DMS114 treated with DMSO at 0.1 percent for 48 hours (cell line): ENCODE data around the gene EXOC6B.

Source experiments
- DNase-seq: peaks from one replicate; lab custom pipeline; 2025; ENCODE audit not compliant: unreplicated experiment; lab: John Stamatoyannopoulos, UW

Gene EXOC6B

DNA sequence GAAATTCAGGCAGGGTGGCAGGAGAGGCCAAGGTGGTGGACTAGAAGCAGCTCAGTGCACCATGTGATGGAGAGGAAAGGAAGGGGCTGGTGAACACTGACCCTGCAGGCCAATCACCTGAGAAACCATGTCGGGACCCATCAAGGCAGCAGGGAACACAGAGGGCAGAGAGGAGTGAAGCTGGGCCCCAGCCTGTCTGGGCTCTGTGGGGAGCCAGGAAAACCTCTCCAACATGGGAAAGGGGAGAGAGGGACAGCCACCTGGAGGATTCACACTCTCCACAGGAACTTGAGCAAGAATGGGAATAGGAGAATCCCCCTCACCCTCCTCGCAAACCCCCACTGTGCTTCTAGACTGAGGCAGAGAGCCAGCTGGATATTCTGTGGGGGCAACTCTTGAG lies 592.6 kb downstream of the EXOC6B start:
- no peak for DNase-seq

DNA sequence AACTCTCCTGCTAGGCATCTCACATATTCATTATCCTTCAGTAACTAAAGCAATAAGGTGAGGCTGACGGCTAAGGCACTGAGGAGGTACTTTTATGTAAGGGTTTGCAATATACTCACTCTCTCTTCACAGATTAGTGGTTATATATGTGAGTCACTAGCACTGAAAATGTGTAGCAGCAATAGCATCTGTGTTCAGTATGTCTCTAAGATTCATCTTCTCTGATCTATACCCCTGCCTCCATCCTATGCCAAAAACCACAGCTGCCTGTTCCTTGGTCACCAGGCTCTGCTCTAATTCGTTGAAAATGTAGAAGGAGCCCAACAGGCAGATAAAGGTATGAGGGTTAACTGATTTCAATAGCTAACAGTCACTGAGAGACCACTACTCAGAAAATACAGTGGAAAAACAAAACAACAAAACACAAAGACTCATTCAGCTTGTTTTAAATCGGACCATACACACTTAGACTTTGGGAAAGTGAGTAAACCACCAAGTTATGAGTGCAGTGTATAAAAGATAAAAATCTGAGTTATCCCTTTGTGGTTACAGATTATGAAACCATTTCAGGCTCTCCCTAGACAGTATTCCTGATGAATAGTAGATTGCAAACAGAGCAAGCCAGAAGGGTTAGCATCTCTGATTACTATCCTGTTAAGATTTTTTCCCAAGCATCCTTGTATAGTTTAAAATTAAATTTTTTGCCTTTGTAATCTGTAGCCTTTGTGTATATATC lies 602.8 kb downstream of the EXOC6B start:
- no peak for DNase-seq

- no peak for DNase-seq
Observed at GRCh38 chr2:72220170-72220569, 605.7 kb downstream of the EXOC6B start.

DNA sequence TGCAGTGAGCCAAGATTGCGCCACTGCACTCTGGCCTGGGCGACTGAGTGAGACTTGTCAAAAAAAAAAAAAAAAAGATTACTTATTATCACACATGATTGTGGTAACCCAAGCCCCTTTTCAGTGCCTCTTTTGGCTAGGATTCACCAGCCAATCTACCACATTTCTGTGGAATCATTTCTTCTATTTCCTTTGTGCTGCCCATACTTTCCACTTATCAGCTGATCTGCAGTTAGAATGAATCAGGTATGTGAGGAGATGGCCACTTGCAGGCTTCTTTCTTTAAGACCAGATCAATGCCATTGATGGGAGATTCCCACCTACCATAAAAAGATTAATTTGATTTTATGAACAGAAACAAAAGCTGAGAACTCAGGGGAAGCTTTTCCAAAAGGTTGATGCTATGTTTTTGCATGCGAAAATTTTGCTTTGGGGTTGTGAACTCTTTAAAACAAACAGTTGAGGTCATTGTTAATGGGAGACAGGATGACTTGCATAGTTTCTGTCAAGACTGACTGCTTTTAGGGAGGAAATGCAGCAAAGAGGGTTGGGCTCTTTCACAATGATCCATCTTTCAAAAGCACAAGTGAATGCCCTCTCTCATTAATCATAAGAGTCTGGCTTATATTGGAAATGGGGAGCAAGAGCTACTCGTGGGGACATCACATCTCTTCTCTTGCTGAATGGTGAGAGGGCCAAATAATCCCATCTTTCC lies 611.2 kb downstream of the EXOC6B start:
- no peak for DNase-seq

DNA sequence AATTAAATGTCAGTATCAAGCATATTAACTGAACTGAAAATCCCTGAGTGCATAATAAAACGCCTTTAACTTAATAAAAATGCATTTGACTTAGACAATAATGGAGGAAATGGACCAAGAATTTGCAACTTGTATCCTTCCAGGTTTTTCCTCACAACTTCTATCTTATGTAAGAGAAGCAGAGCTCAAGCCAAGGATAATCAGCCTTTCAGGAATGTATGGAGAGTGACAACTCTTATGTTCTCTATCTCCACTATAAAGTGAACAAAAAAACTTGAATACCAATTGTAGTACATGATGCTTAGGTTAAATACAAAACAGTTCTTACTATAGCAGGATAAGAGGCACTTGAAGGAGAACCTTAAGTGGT lies 613.4 kb downstream of the EXOC6B start:
- no peak for DNase-seq

DNA sequence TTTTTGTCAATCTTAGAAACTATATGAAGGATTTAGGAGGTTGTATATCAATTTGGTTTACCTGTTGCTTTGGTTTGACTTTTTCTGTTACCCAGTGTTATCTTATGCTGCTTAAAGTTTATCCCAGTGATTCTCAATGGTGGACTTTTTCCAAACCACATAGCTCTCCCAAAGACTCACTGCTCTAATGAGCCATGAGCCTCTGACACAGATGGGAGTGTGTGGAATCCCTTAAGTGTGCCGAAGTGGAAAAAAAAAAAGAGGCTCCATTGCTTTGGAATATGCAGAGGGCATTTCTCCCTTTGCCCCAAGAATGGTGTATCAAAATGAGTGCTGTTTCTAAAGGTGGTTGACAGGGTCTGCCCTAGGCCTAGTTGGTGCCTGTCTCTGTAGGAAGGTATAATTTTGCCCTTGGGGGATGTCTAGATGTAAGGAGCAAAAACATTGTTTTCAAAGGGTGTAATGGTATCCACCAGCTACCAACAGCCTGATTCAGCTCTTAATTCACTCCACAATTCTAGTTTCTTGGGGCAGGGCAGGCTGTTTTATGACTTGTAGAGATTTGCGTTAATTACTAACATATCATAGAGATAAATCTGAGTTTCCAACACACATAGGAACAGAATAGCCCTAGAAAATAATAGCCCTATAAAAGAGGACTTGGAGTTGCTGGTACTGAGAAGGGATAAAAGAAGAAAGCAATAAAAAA lies 613.9 kb downstream of the EXOC6B start:
- no peak for DNase-seq

DNA sequence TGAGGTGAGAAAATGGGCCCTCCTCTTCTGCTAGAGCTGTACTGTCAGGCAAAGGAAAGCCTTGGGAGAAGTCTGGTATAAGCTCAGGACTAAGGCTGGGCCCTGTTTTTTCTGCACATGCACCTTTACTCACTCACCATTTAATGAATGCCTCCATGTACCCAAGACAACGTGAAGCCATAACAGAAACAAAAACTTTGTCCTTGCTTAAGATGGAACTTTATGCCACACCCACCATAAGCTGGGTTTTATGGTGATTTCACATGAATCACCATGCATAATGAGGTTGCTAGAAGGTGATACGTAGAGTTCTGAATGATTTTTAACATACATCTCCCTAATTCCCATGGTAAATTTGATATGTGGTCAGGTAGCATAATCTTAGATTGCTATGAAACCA lies 614.5 kb downstream of the EXOC6B start:
- DNase-seq = no peak

DNA sequence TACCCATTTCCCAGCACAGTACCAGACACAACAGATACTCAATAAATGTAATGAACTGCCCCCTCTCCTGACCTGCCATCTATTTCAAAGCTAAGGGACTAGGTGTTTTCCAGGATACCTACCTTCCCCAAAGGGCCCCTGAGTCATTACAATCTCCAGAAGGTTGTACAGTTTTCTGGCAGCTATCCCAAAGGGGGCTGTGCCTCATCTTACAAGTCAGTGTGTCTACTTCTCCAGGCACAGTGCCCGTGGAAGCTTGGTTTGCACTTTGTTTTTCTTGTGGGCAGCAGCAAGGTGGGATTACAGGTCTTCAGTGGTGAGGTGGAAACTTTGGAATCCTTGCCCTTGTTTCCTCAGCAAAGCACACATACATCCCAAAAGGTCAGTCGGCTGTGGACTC lies 615.4 kb downstream of the EXOC6B start:
- no peak for DNase-seq

DNA sequence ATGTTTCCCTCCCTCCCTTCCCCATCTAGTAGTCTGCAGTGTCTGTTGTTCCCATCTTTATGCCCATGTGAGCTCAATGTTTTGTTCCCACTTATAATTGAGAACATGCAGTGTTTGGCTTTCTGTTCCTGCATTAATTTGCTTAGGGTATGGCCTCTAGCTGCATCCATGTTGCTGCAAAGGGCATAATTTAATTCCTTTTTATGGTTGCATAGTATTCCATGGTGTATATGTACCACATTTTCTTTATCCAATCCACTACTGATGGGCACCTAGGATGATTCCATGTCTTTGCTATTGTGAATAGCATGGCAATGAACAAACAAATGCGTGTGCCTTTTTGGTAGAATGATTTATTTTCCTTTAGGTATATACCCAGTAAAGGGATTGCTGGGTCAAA lies 617.6 kb downstream of the EXOC6B start:
- DNase-seq = no peak

DNA sequence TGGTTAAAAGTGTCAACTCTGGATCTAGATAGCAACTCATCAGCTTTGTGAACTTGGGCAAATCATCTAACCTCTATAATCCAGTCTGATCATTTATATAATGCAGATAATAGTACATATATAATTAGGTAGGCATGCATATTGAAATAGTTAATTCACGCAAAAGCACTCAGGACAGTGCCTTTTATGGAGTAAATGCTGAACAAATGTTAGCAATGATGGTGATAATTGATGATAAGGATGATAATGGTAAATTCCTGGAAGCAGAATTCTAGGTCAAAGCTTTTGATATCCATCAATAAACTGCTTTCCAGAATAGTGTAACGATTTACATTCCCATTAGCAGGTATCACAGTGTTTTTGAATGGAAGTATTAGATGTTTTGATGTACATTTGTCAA lies 618.5 kb downstream of the EXOC6B start:
- no peak for DNase-seq

DNA sequence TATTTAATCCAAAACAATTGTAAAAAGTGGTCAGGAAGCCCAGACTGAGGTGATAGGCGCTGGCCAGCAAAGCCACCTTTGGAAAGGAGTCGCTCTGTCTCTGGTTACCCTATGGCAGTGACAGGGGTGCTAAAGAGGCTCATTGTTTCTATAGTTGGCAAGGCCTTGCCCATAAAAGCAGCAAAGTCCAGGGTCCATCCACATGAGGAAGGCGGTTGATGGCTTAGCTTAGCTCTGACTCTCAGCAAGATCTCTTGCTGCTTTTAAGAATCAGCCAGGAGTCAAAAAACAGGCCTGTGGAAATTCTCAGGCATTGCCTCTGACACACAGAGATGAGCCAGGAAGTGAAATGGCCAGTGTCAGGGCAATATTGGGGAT lies 620.3 kb downstream of the EXOC6B start:
- no peak for DNase-seq

- DNase-seq = no peak
Observed at GRCh38 chr2:72204786-72205503, 620.9 kb downstream of the EXOC6B start.

- DNase-seq = no peak
Observed at GRCh38 chr2:72204156-72204785, 621.6 kb downstream of the EXOC6B start.

GRCh38 chr2:72198532-72199241 lies 627.1 kb downstream of the EXOC6B start:
- no peak for DNase-seq

- DNase-seq = no peak
Observed at GRCh38 chr2:72193723-72194122, 632.1 kb downstream of the EXOC6B start.

- no peak for DNase-seq
Observed at GRCh38 chr2:72191441-72191840, 634.4 kb downstream of the EXOC6B start.

DNA sequence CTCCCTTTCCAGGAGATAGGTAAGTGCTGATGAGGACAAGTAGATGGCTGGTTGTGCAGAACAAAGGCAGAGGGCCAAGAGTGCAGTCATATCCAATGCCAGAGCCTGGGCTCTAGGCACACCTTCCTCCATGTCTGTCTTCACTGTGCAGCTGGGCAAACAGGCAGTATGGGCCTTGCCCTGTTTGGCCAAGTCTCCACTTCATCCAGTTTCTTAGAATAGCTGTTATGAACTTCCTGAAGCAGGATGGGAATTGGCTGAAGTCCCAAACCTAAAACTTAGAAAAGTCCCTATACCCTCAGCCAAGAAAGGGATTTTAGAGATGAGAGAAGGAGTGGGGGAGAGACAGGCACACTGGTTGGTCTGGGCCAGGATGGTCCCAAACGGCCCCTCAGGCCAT lies 640.6 kb downstream of the EXOC6B start:
- no peak for DNase-seq

- no peak for DNase-seq
Observed at GRCh38 chr2:72183466-72183865, 642.4 kb downstream of the EXOC6B start.

- no peak for DNase-seq
Observed at GRCh38 chr2:72183016-72183415, 642.8 kb downstream of the EXOC6B start.

DNA sequence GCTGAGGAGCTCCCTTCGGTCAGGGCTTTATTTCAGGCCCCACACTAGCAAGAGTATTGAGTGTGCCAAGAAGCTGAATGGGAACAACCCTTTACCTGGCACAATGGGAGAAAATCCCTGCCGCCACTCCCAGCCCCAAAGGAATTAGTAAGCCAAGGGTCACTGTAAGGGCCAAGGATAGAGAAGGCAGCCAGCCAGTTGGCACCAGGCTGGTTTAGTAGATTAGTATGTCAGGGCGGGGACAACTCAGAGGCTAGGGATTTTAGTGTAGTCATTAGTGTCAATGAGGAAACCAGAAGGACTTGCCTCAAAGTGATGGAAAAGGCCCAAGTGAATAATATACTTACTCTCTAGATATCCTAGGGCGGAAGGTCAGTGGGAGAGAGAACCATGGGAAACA lies 643.3 kb downstream of the EXOC6B start:
- no peak for DNase-seq

- no peak for DNase-seq
Observed at GRCh38 chr2:72181616-72182015, 644.2 kb downstream of the EXOC6B start.
